ENCODE results near the gene ISOC1. TPM values are rescaled to one million over a fixed set of nuclear protein-coding genes. Genes with fewer than 3 reads are reported as not detected.

ISOC1 gene
- total RNA-seq, 5 donors from 2014 or later (not counting 1 experiment from before 2014, with no cell fraction given) = 9.2 to 16.5 (median 13.6) TPM

DNA sequence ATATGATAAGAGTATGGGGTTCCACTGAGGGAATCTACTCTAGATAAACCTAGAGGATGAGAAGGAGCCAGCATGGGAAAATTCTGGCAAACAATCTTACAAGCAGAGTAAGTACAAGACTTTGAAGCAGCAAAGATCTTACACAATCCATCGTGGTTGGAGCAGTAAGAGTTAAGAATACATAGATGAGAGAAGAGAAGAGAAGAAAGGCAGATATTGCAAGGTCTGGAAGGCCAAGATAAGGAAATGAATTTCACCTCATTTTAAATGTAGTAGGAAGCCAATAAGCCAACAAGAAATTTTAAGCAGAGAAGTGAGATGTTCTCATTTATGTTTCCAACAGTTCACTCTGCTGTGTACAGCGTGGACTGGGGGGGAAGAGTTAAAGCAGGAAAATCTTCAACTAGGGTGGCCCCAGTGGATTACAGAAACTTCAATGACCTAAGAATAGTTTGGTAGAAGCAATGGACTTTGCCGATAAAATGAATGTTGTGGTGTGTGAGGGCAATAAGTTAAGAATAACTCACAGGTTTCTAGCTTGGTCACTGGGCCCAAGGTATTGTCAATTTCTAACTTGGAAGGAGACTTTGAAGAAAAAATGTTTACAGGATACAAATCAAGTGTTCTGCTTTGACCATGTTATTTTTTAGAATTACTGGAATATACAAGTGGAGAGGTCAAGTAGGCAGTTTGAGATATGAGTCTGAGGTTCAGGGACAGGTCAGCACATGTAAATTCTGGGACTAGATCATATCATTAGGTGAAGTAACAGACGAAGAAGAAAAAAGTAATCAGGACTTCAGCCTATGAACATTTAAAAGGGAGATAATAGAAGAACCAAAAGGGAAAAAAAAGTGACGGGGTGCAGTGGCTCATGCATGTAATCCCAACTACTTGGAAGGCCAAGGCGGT lies 12.1 kb upstream of the ISOC1 start:
- no peak overlapping the region for H3K27ac ChIP-seq (ENCODE audit: low read length)
- Mint-ChIP-seq H3K4me1 (no peaks in the 10 kb centered on the region), H3K9me3 (no peaks in the 10 kb centered on the region), H3K36me3 (no peaks in the 10 kb centered on the region), H3K27me3 (peaks cover 8 to 18% of the 10 kb centered on the region in 2 donors), H3K4me3 (no peak overlapping the region), H3K27ac (peak overlapping the region in 1 of 2 donors; percentile 17)
- H3K36me3 ChIP-seq (ENCODE audit: control insufficient read depth in 2 of 2, extremely low read depth in 1 of 2, insufficient read depth in 1 of 2, low read length in 1 of 2) = no peaks in the 10 kb centered on the region
- no peaks in the 10 kb centered on the region for H3K9me3 ChIP-seq
- POLR2A ChIA-PET = no interaction called here
- no peaks in the 10 kb centered on the region for H3K4me1 ChIP-seq (ENCODE audit: control insufficient read depth in 1 of 2, extremely low read depth in 1 of 2, insufficient read depth in 2 of 2, low read length in 2 of 2)
- DNase-seq (no peak), ATAC-seq (replicated peaks in 1 of 4) (no peak)
- 57% methylated on average over 4 of the region's 6 CpGs for WGBS (ENCODE audit: insufficient coverage)
- H3K27me3 ChIP-seq (replicated peaks in 1 of 2; ENCODE audit: control insufficient read depth in 2 of 2, extremely low read depth in 1 of 2, insufficient read depth in 2 of 2, low read length in 1 of 2) = no peaks in the 10 kb centered on the region
- CTCF ChIA-PET = no interaction called here
- H3K4me3 ChIP-seq (ENCODE audit: control insufficient read depth in 1 of 2, extremely low read depth in 1 of 2, low read length in 1 of 2) = no peak overlapping the region

DNA sequence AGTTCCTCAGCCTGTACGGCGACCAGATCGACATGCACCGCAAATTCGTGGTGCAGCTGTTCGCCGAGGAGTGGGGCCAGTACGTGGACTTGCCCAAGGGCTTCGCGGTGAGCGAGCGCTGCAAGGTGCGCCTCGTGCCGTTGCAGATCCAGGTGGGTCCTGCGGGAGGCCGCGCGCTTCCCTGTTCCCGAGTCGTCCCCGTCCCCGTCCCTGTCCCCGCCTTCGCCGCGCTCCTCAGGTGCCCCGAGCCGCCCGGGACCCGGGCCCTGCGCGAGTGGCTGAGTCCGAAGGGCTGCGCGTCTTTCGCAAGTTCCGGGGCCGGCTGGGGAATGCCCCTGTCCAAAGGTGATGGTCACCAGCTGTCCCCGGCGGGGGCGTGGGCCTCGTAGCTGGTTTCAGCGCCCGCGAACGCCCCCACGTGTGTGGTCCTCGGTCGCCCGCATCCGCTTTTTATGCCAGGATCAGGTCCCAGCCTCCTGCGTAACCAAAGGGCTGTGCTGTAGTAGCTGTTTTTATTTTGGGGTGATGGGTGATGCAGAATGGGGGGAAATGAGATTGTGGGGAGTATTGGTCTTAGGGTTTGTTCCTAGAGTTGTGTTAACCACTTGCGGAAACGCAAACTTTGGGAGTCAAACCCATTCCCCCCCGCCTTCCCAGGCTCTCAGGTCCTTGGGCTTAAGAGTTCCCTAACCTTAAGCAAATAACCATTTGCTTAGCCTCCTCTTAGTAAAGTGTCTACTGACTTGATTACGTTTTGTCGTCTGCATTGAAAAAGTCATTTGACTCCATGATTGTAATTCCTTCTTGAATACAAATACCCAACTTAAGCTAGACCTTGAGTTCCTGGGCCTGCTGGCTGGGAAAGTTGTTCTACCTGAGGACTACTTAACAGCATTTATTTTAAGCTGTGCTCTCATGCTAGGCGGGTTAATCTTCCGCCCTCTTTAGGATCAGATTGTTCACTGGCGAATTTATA lies 663 bp downstream of the ISOC1 start:
- peak overlapping the region; percentile 85 to 86 (median 85) for H3K4me3 Mint-ChIP-seq
- Histone ChIP-seq H3K9me3 (no peaks in the 10 kb centered on the region), H3K36me3 (ENCODE audit: control insufficient read depth in 2 of 2, extremely low read depth in 1 of 2, insufficient read depth in 1 of 2, low read length in 1 of 2) (no peaks in the 10 kb centered on the region), H3K27ac (ENCODE audit: low read length) (peak overlapping the region; percentile 39), H3K4me1 (ENCODE audit: control insufficient read depth in 1 of 2, extremely low read depth in 1 of 2, insufficient read depth in 2 of 2, low read length in 2 of 2) (peaks cover 14 to 22% of the 10 kb centered on the region in 2 experiments), H3K4me3 (ENCODE audit: control insufficient read depth in 1 of 2, extremely low read depth in 1 of 2, low read length in 1 of 2) (peak overlapping the region; percentile 85 to 89), H3K27me3 (replicated peaks in 1 of 2; ENCODE audit: control insufficient read depth in 2 of 2, extremely low read depth in 1 of 2, insufficient read depth in 2 of 2, low read length in 1 of 2) (no peaks in the 10 kb centered on the region)
- peak overlapping the region; percentile 58 to 73 for H3K27ac Mint-ChIP-seq
- WGBS (ENCODE audit: insufficient coverage) = 5% methylated on average over 56 of the region's 61 CpGs
- ATAC-seq (replicated peaks in 1 of 4) (peak; percentile 6 to 28 (median 18)), DNase-seq (peak in 29 of 35 experiments; percentile 1 to 60 (median 22))
- no peaks in the 10 kb centered on the region for H3K9me3 Mint-ChIP-seq
- H3K36me3 Mint-ChIP-seq = no peaks in the 10 kb centered on the region
- H3K4me1 Mint-ChIP-seq = peaks cover 34 to 40% (median 39%) of the 10 kb centered on the region in 3 donors
- ChIA-PET CTCF (interaction anchor here (1.2 to 2.8 kb wide), 5 partner anchors 10 to 189 kb away, joined by 3 to 27 read pairs (median 3); no protein-coding TSS in a partner anchor), POLR2A (interaction anchor here in 1 of 2 donors (1.9 kb wide), 1 partner anchor 31 kb away, joined by 11 read pairs; no protein-coding TSS in a partner anchor)
- H3K27me3 Mint-ChIP-seq = peaks cover 5 to 12% of the 10 kb centered on the region in 2 donors

- ChIA-PET CTCF (interaction anchor here in 1 of 2 donors (1.0 to 2.8 kb wide), 2 partner anchors 9 to 28 kb away, joined by 4 to 27 read pairs; no protein-coding TSS in a partner anchor), POLR2A (no interaction called here)
- Histone ChIP-seq H3K9me3 (no peaks in the 10 kb centered on the region), H3K4me1 (ENCODE audit: control insufficient read depth in 1 of 2, extremely low read depth in 1 of 2, insufficient read depth in 2 of 2, low read length in 2 of 2) (peaks cover 14 to 22% of the 10 kb centered on the region in 2 experiments), H3K4me3 (ENCODE audit: control insufficient read depth in 1 of 2, extremely low read depth in 1 of 2, low read length in 1 of 2) (no peak overlapping the region), H3K36me3 (ENCODE audit: control insufficient read depth in 2 of 2, extremely low read depth in 1 of 2, insufficient read depth in 1 of 2, low read length in 1 of 2) (no peaks in the 10 kb centered on the region), H3K27ac (ENCODE audit: low read length) (no peak overlapping the region), H3K27me3 (replicated peaks in 1 of 2; ENCODE audit: control insufficient read depth in 2 of 2, extremely low read depth in 1 of 2, insufficient read depth in 2 of 2, low read length in 1 of 2) (no peaks in the 10 kb centered on the region)
- 90% methylated on average over 2 of the region's 8 CpGs for WGBS (ENCODE audit: insufficient coverage)
- Mint-ChIP-seq H3K4me1 (peaks cover 34 to 44% (median 44%) of the 10 kb centered on the region in 3 donors), H3K9me3 (no peaks in the 10 kb centered on the region), H3K36me3 (no peaks in the 10 kb centered on the region), H3K4me3 (peak overlapping the region; percentile 38 to 85 (median 45)), H3K27me3 (peaks cover 2 to 7% of the 10 kb centered on the region in 2 donors), H3K27ac (peak overlapping the region in 1 of 2 donors; percentile 36)
- no peak for ATAC-seq (replicated peaks in 1 of 4)
- DNase-seq = peak in 1 of 35 experiments; percentile 5
Observed at GRCh38 chr5:129096382-129096991, 1.9 kb downstream of the ISOC1 start.

GRCh38 chr5:129097498-129098296 lies 3.1 kb downstream of the ISOC1 start:
- H3K27me3 ChIP-seq (replicated peaks in 1 of 2; ENCODE audit: control insufficient read depth in 2 of 2, extremely low read depth in 1 of 2, insufficient read depth in 2 of 2, low read length in 1 of 2) = no peaks in the 10 kb centered on the region
- CTCF ChIA-PET = interaction anchor here in 1 of 2 donors (1.0 kb wide), 1 partner anchor 8 kb away, joined by 4 read pairs; no protein-coding TSS in a partner anchor

DNA sequence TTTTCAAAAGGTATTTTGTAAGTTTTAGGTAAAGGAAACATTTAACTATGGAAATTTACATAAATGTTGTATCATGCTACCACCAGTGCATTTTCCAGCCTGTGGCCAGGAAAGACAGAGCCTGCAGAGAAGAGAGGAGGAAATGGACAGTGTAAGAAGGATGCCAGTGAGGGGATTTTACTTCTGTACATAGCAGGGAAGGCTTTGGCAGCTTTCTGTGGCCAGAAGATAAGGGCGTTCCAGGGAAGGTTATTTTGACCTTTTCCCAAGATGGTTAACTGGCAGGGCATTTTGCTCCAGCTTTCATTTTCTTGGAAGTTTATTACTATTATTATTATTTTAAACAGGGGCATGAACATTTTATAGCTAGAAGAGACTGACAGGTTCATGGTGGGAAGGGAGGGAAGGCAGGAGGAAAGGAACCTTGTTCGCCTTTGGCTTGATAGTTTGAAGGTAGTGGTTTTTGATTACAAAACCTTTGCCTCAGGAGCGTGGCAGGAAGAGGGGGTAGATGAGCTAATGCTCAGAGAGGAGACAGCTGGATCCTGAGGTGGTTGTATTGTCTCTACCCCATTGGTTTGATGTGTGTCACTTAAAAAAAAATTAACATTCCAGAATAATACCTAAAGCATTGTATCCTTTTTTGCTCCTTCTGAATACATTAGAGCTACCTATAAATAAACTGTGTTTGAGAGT lies 4.1 kb downstream of the ISOC1 start:
- no peak overlapping the region for H3K4me3 ChIP-seq (ENCODE audit: control insufficient read depth in 1 of 2, extremely low read depth in 1 of 2, low read length in 1 of 2)
- Mint-ChIP-seq H3K36me3 (no peaks in the 10 kb centered on the region), H3K27me3 (no peaks in the 10 kb centered on the region), H3K4me1 (peaks cover 42 to 58% (median 56%) of the 10 kb centered on the region in 3 donors), H3K27ac (no peak overlapping the region), H3K9me3 (no peaks in the 10 kb centered on the region), H3K4me3 (no peak overlapping the region)
- no peaks in the 10 kb centered on the region for H3K36me3 ChIP-seq (ENCODE audit: control insufficient read depth in 2 of 2, extremely low read depth in 1 of 2, insufficient read depth in 1 of 2, low read length in 1 of 2)
- 67% methylated on average over 1 of the region's 3 CpGs for WGBS (ENCODE audit: insufficient coverage)
- CTCF ChIA-PET = interaction anchor here in 1 of 2 donors (1.4 kb wide), 1 partner anchor 27 kb away, joined by 4 read pairs; no protein-coding TSS in a partner anchor
- no peaks in the 10 kb centered on the region for H3K27me3 ChIP-seq (replicated peaks in 1 of 2; ENCODE audit: control insufficient read depth in 2 of 2, extremely low read depth in 1 of 2, insufficient read depth in 2 of 2, low read length in 1 of 2)
- no peak overlapping the region for H3K27ac ChIP-seq (ENCODE audit: low read length)
- peaks cover 14 to 22% of the 10 kb centered on the region in 2 experiments for H3K4me1 ChIP-seq (ENCODE audit: control insufficient read depth in 1 of 2, extremely low read depth in 1 of 2, insufficient read depth in 2 of 2, low read length in 2 of 2)
- no peak for ATAC-seq (replicated peaks in 1 of 4)
- no peaks in the 10 kb centered on the region for H3K9me3 ChIP-seq
- POLR2A ChIA-PET = interaction anchor here in 1 of 2 donors (0.6 kb wide), 1 partner anchor 8 kb away, joined by 3 read pairs; no protein-coding TSS in a partner anchor
- no peak for DNase-seq

More at GRCh38 chr5:129097498-129098296, 3.1 kb downstream of the ISOC1 start:
- Histone ChIP-seq H3K4me1 (ENCODE audit: control insufficient read depth in 1 of 2, extremely low read depth in 1 of 2, insufficient read depth in 2 of 2, low read length in 2 of 2) (peaks cover 14 to 22% of the 10 kb centered on the region in 2 experiments), H3K27ac (ENCODE audit: low read length) (no peak overlapping the region), H3K9me3 (no peaks in the 10 kb centered on the region), H3K4me3 (ENCODE audit: control insufficient read depth in 1 of 2, extremely low read depth in 1 of 2, low read length in 1 of 2) (no peak overlapping the region), H3K36me3 (ENCODE audit: control insufficient read depth in 2 of 2, extremely low read depth in 1 of 2, insufficient read depth in 1 of 2, low read length in 1 of 2) (no peaks in the 10 kb centered on the region)
- no peaks in the 10 kb centered on the region for H3K36me3 Mint-ChIP-seq
- H3K27ac Mint-ChIP-seq = no peak overlapping the region
- no peak overlapping the region for H3K4me3 Mint-ChIP-seq
- H3K4me1 Mint-ChIP-seq = peaks cover 42 to 56% (median 55%) of the 10 kb centered on the region in 3 donors
- DNase-seq = no peak
- H3K27me3 Mint-ChIP-seq = no peaks in the 10 kb centered on the region
- ATAC-seq (replicated peaks in 1 of 4) = no peak
- POLR2A ChIA-PET = no interaction called here
- no peaks in the 10 kb centered on the region for H3K9me3 Mint-ChIP-seq
- 94% methylated on average over 5 of the region's 11 CpGs for whole genome bisulfite sequencing (ENCODE audit: insufficient coverage)

Data from T-cell (primary cell).